ENCODE data around the gene S100PBP.
"Not testable (repeated sequence)": the region's sequence is repeated elsewhere in the genome, so short reads cannot be mapped to it uniquely, and the experiment has no call there.

Gene S100PBP

DNA sequence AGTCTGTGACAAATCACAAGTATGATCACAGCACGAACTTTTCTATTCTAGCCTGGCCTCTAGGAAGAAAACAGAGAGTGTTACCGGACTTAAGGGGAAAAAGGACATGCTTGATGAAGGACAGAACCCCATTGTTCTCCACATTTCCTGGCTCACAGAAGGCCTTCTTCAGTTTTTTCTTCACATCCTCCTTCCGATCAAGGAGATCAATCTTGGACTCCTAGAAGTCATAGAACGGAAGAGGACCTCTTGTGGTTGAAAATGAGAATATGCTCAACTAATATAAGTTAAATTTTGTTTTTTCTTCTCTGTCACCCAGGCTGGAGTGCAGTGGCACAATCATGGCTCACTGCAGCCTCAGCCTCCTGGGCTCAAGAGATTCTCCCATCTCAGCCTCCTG, 30.6 kb upstream of the S100PBP start:
- no peak for DNase-seq

DNA sequence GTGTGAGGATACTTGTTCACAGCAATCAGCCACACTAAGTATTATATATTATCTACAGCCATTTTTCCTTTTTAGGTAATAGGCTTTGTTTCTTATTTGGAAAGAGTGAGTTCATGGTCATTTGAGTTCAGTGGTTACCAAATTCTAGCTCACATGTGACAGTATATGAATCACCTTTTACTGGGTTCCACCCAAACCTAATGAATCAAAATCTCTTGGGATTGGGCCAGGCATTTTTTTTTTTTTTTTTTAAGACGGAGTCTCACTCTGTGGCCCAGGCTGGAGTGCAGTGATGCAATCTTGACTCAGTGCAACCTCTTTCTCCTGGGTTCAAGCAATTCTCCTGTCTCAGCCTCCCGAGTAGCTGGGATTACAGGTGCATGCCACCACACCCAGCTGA, 28.1 kb upstream of the S100PBP start:
- DNase-seq = not testable (repeated sequence)

DNA sequence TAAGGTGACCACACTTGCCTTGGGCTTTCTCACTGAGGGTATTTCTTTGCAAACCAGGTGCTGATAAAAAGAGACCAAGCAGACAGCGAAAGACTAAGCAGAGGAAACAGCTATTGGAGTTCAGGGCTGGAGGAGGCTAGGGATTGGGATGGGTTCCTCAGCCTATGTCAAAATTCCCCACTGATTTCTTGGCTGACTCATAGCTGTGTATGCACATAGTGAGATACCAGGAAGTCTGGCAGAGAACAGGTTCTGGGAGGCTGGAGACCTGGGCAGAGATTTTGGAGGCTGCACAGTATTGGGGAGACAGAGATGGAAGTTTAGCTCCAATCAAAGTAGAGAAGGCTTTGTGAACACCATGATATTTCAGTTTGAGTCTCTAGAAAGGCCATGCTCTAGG, 25.6 kb upstream of the S100PBP start:
- DNase-seq = no peak

DNA sequence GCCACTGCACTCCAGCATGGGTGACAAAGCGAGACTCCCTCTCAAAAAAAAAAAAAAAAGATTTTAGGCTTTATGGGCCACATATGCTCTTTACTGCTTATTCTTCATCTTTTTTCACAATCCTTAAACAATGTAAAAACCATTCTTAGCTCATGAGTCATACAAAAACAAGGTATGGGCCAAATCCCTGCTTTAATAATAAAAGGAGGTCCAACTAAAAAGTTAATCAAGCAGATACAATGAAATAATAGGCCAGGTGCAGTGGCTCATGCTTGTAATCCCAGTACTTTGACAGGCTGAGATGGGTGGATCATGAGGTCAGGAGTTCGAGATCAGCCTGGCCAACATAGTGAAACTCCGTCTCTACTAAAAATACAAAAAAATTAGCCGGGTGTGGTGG, 21.7 kb upstream of the S100PBP start:
- DNase-seq = not testable (repeated sequence)

DNA sequence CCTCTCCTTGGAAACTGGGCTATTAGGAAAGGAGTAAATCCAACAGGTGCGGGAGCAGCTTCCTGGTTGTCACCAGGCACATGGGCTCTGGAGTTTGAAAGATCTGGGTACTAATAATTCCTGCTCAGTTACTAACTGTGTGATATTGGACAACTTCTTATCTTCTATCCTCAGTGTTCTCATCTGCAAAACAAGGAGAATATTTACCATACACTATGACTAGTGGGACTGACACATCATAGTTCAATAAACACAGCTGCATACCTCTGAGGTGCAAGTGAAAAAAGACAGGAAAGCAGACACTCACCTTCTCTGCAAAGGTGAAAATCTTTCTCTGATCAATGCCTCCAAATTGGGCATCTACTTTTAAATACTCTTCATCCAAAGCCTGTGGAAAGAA, 20.0 kb upstream of the S100PBP start:
- no peak for DNase-seq

DNA sequence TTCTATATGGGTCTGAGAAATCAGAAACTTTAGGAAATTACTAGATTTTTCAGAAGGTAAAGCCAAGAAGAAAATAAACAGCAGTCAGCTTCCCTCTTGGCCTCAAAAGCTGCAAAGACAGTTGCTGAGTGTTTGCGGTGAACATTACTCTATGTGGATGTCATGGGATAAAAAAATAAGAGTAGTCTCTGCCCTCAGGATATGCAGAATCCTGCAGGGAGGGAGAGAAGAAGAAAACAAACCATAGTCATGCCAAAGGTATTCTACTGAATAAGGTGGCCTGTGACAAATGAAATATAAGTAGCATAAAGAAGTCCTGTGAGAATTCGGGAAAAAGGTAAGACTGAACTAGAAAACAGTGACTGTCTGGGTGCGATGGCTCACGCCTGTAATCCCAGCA, 19.3 kb upstream of the S100PBP start:
- DNase-seq = no peak

DNA sequence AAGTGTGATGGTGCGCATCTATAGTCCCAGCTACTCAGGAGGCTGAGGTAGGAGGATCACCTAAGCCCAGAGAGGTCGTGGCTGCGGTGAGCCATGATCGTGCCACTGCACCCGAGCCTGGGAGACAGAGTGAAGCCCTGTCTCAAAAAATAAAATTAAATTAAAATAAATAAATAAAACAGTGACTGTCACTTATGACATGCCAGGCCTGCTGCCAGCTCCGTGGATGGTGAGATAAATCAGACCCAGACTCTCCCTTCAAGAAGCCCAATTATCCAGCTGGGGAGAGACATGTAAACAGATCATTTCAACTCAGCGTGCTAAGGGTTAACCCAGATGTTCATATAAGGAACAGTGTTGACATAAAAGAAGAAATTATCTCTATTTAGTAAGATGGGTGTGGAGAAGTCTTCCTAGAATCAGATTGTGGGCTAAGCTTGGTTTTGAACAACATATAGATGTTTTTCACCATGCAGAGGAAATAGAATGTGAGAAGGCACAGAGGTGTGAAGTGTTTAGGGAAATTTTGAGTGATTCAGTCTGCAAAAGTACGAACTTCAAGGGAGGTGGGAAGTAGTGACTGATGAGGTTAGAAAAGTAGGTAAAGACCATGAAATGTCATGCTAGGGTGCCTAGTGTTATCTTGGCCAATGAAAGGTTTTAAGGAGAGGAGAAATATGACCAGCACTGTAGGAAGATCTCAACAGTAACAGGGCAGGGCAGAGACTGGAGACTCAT, 18.6 kb upstream of the S100PBP start:
- no peak for DNase-seq

DNA sequence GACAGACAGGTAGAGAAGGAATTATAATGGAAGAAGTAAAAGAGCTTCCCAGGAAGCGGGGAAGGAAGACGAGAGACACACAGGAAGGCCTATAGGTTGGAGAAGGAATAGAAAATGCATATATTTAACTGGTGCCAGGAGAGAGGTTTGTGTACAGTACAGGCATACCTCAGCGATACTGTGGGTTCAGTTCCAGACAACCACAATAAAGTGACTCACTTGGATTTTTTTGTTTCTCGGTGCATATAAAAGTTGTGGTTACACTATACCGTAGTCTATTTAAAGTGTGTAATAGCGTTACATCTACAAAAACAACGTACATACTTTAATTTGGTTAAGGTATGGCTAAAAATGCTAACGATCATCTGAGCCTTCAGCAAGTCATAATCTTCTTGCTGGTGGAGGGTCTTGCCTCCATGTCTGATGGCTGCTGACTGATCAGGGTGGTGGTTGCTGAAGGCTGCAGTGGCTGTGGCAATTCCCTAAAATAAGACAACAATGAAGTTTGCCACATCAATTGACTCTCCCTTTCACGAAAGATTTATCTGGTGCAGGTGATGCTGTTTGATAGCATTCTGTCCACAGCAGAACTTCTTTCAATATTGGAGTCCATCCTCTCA, 16.2 kb upstream of the S100PBP start:
- no peak for DNase-seq

DNA sequence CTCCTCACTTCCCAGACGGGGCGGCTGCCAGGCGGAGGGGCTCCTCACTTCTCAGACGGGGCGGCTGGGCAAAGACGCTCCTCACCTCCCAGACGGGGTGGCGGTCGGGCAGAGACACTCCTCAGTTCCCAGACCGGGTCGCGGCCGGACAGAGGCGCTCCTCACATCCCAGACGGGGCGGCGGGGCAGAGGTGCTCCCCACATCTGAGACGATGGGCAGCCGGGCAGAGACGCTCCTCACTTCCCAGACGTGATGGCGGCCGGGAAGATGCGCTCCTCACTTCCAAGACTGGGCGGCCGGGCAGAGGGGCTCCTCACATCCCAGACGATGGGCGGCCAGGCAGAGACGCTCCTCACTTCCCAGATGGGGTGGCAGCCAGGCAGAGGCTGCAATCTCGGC, 13.0 kb upstream of the S100PBP start:
- DNase-seq = not testable (repeated sequence)

DNA sequence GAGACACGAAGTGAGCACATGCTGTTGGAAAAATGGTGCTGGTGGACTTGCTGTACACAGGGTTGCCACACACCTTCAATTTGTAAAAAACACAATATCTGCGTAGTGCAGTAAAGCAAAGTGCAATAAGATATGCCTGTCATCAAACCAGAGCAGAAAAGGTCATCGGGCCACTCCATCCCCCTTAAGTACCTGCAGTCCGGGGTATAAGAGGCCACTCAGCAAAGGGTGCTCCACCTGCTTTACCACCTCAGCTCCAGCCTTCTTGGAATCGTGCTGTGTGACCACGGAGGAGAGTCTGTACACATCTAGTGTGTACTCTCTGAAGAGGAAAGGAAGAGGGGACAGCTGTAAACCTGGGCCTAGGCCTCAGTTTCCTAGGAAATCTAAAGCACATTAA, 11.2 kb upstream of the S100PBP start:
- no peak for DNase-seq

DNA sequence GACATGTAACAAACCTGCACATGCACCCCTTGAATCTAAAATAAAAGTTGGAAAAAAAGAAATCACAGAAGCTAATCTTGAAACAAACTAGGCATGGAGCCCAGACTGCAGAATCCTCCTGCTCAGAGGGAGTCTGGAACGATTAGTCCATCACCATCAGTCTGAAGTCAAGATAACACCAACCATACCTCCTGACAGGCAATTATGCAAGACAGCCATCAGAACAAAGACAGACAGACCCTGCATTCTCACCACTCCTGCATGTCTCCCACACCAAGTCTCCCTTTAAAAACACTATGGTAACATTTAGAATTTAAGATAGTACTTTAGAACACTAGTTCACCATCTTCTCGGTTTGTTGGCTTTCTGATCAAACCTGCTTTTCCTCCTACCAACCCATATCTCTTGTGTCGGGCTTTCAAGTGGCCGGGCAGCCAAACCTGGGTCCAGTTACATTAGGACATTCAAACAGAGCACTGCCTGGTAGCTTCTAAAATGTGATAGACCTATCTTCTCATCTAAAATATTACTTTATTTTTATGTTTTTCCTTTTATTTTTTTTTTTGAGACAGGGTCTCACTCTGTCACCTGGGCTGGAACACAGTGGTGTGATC, 10.4 kb upstream of the S100PBP start:
- no peak for DNase-seq

DNA sequence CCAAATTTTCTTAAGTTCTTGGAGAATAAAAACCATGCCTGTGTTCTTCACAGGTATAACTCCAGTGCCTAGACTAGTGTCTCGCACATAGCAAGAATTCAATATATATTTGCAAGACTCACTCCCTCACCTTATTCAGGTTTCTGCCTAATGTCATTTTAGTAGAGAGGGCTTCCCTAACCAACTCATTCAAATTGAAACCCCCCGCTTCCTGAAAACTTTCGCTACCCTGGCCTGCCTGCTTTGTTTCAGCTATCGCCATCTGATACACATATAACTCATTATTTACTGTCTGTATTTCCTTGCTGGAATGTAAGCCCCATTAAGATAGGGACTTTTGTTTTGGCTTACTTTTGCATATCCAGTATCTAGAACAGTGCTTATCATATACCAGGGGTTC, 8.9 kb upstream of the S100PBP start:
- no peak for DNase-seq

DNA sequence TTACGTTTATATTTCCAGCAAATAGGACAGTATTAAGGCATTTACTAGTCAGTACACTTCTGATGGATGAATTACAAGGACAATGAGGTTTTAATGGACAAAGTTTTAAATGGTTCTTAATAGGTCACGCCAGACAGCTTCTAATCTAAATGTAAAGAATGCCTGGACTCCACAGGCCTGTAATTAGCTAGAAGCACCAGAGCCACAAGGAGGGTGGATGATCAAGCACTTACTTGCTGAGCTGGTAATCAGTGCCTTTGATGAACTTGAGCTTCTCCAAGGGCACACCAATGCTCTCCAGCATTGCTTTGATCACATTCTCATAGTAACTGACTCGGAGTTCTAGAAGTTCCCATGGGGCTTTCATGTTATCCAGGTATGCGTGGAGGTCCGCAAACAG, 7.1 kb upstream of the S100PBP start:
- no peak for DNase-seq

DNA sequence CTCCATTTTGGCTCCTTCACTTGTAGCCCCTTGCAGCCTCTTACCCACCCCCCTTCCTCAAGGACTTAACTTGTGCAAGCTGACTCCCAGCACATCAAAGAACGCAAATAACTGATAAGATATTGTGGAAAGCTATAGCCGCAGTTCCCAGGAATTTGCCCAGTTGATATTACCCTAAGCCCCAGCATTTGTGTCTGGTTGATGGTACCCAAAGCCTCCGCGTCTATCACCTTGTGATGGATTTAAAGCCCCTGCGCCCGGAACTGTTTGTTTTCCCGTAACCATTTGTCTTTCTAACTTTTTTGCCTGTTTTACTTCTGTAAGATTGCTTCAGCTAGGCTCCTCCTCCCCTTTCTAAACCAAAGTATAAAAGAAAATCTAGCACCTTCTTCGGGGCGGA, 6.2 kb upstream of the S100PBP start:
- no peak for DNase-seq

DNA sequence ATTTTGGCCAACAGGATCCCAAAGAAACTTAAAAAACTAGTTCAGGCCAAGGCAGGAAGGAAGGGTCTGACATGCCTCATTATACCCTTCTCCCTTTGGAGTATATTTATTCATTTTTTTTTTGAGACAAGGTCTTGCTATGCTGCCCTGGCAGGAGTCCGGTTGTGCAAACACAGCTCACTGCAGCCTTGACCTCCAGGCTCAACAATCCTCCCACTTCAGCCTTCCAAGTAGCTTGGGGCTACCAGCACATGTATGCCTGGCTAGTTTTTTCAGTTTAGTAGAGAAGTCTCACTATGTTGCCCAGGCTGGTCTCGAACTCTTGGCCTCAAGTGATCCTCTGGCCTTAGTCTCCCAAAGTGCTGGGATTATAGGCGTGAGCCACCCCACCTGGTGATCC, 5.5 kb upstream of the S100PBP start:
- DNase-seq = no peak

DNA sequence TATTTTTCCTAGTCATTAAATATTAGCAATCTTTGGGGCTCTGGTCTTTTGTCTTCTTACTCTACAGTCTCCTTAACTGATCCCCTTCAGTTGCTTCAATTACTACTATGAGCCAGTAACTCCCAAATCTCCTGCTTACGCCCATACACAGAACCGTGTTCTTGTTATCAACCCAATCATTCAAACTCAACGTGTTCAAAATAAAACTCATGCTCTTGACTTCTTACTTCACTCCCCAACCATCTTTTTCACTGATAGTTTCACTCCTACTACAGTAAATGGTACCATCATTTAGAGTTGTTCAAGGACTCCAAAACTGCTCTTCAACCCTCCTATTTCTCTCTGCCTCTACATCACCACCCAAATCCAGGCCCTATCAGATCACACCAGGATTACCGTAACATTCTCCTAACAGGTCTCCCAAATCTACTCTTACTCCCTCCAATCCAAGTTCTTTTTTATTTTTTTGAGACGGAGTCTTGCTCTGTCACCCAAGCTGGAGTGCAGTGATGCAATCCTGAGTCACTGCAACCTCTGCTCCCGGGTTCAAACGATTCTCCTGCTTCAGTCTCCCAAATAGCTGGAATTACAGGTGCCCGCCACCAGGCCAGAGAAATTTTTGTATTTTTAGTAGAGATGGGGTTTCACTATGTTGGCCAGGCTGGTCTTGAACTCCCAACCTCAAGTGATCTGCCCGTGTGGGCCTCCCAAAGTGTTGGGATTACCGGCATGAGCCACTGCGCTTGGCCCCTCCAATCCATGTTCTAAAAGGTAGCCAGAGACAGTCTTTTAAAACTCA, 3.3 kb upstream of the S100PBP start:
- no peak for DNase-seq

DNA sequence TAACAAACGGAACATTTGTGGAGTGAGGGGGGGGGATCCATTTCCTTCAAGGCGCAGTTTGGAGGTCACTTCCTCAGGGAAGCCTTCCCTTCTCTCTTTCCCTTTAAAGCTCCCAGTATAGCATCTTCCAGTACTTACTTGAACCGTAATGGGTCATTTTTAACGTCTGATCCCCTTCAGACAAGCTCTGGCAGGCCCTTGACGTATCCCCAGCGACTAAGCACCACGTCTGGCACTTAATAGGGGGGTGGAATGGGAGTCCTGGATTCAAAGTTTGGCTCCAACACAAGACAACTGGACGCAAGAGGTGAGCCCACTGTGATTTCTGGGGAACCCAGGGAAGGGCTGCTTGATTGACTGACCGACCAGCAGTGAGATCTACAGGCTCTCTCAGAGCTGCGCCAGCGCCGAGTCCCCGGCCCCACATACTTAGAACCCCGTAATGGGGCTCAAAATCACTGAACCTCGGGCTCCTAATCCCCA, 736 bp upstream of the S100PBP start:
- DNase-seq = peak; percentile 18

DNA sequence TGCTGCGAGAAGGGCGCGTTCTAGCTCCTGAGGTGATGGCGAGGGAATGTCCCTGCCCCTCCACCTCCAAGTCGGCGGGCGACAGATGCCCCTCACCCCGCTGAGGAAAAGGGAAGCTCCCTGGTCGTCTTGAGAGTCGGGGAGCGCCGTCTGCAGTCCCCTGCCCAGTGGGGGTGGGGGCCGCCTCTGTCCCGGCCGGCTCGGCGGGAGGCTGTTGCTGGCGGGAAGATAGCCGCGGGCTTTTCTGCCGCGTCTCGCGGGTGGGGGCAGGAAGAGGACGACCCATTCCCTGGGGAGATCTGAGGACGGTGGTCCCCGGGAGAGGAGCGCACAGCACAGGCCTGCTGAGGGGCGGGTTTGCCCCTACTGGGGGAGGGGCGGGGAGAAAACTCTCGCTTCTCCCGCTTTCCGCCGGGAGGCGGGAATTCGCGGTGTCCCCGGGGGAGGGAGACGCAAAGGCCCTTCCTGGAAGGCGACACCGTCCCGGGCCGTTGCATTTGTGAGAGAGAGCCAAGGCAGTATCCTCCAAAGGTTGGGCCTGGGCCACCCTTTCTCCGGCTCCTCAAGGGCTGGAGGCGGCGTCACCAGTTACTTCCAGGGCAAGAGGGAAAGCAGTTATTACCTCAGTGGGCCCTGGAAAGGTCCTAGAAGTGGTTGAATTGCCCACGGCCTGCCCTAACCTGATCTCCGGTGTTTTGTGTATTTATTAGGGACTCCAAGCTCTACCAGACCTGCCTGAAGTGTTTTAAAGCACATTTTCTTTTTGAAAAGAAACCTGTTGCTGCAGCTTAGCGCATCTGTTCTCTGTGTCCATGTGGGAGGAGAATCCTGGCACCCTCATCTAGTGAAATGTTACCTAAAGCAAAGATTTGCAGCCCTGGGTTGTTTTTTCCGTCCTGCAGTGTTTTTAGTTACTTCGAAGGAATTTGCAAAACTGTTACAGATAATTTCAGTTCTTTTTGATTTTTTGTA, 648 bp downstream of the S100PBP start:
- DNase-seq = peak; percentile 75

DNA sequence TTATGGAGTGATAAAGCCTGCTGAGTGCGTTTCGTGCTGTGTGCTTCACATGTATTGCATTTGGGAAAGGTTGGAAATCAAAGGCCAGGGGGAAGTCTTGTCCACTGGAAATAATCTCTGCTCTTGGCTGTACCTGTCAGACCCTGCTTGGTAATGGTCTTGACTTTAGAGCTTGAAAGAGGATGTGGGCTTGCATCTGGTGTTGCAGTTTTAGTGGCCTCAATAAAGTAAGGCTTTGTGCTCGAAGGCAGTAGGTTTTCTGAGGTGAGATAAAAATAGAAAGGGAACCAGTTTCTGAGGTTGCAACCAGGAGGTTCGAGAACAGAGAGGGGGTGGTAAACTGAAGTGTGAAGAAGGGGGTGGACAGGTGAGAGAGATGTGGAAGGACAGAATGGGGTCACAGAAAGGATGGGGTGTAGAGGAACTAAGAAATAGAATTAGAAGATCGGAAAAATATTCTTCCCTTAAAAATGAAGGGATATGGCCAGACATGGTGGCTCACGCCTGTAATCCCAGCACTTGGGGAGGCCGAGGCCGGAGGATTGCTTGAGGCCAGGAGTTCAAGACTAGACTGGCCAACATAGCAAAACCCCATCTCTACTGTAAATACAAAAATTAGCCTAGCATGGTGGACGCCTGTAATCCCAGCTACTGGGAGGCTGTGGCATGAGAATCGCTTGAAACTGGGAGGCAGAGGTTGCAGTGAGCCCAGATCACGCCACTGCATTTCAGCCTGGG, 1.5 kb downstream of the S100PBP start:
- DNase-seq = peak; percentile 48

DNA sequence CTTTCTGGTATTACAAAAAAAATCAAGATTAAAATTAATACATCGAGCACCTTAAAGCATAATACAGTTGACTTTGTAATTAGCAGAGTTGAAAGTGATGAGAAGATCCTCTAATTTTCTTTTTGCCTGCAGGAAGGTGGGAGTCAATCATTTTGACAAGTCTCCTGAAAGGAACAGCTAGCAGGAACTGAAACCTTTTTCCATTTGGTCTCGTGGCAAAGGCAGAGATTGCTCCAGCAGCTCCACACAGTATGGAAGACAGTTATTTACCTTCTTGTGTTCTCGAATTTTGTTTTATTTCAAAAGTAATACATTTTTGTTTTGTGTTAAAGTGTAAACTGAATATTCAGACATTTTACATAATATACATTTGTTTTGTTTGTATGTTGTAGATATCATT, 7.7 kb downstream of the S100PBP start:
- no peak for DNase-seq

DNA sequence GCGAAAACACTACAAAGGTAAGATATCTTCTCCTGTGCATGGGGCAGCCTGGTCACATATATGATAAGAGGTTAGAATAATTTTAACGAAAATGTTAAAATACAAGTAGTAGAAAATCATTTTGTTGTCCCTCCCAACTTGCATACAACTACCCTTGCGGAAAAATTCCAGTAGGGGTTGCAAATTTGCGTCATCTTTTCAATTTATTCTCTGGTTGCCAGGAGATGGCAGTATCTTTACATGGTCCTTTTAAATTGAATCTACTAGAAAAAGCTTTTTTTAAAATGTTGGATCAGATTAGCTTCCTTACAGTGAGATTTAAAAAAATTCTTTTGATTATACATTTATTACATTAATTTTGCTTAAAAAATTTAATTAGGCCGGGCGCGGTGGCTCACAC, 10.9 kb downstream of the S100PBP start:
- no peak for DNase-seq
